Endothelial cell of umbilical vein (primary cell): ENCODE data around the gene LRRC42. TPM values are rescaled to one million over a fixed set of nuclear protein-coding genes. Genes with fewer than 3 reads are reported as not detected.

ENCODE experiments used
- BruUV-seq: library from RNA; stranded (reverse); fragments of 400-500 nt; replicated peaks from 2 replicates; lab custom pipeline; 2021; lab: Mats Ljungman, UMichigan
- CTCF ChIA-PET: fragments of 300-600, 350-600 bp; sonication (Branson Sonifier 250); formaldehyde crosslinking; loops from one replicate; lab custom pipeline; 2021; ENCODE audit warnings: antibody characterized with exemption, inconsistent platforms; lab: Charles Lee
- POLR2A ChIA-PET: fragments of 300-600, 350-600 bp; sonication (Branson Sonifier 250); formaldehyde crosslinking; loops from one replicate; lab custom pipeline; 2021; ENCODE audit warnings: antibody characterized with exemption, inconsistent platforms; lab: Charles Lee
- DNase-seq: peaks from one replicate; pipeline ENCODE4 v3.0.0-alpha.2; 2011; ENCODE audit warnings: low read depth, low spot score
- FAIRE-seq: peaks from 2 replicates; lab custom pipeline; 2011; peaks lifted over from hg19 to GRCh38; lab: Jason Lieb, UNC
- H2AFZ ChIP-seq: 2 replicates; pipeline ENCODE4 v1.6.0; 2012; ENCODE audit warnings: low read depth, low read length, control low read depth, inconsistent platforms
- H3K27ac ChIP-seq: 2 replicates; pipeline ENCODE4 v1.5.1; 2011; ENCODE audit warnings: low read depth, mild to moderate bottlenecking, control low read depth, low read length, moderate library complexity; ENCODE audit not compliant: insufficient read depth
- H3K27me3 ChIP-seq, 2 experiments: 2 replicates each; pipeline versions ENCODE4 v1.6.0 to v1.6.1; 2011; ENCODE audit warnings: low read length in 2 of 2, mixed read lengths in 1 of 2; ENCODE audit not compliant: control insufficient read depth in 2 of 2, insufficient read depth in 2 of 2
- H3K36me3 ChIP-seq, 2 experiments: 2 replicates in 1 of 2; 3 replicates in 1 of 2; pipeline ENCODE4 v1.5.1; 2011; ENCODE audit warnings: low read length in 2 of 2, mild to moderate bottlenecking in 1 of 2, moderate library complexity in 1 of 2; ENCODE audit not compliant: control insufficient read depth in 2 of 2, insufficient read depth in 2 of 2; ENCODE audit errors: extremely low read depth in 1 of 2
- H3K4me1 ChIP-seq: 3 replicates; pipeline ENCODE4 v1.5.1; 2011; ENCODE audit warnings: mild to moderate bottlenecking, low read length; ENCODE audit not compliant: control insufficient read depth, insufficient read depth; ENCODE audit errors: extremely low read depth
- H3K4me2 ChIP-seq: 2 replicates; pipeline ENCODE4 v1.6.1; 2011; ENCODE audit warnings: low read length, control low read depth, mixed read lengths; ENCODE audit not compliant: insufficient read depth
- H3K4me3 ChIP-seq, 3 experiments: fragments of 200-600 bp in 1 of 3; sonication (generic), shearing (Covaris generic) in 1 of 3; replicated peaks in 1 of 3; 2 replicates each; pipeline ENCODE4 v1.5.1; 2011 to 2016; ENCODE audit warnings: control low read depth in 3 of 3, low read length in 3 of 3, mild to moderate bottlenecking in 2 of 3, inconsistent platforms in 1 of 3, low read depth in 1 of 3, moderate library complexity in 1 of 3; ENCODE audit not compliant: insufficient read depth in 1 of 3
- H3K79me2 ChIP-seq: 2 replicates; pipeline ENCODE4 v1.6.0; 2012; ENCODE audit warnings: low read length, inconsistent platforms; ENCODE audit not compliant: control insufficient read depth, insufficient read depth
- H3K9ac ChIP-seq: replicated peaks from 2 replicates; pipeline ENCODE3; 2011; ENCODE audit warnings: low read length, control low read depth; ENCODE audit not compliant: insufficient read depth; ENCODE audit errors: extremely low read depth
- H3K9me1 ChIP-seq: replicated peaks from 3 replicates; pipeline ENCODE4 v1.6.0; 2011; ENCODE audit warnings: mild to moderate bottlenecking, low read length; ENCODE audit not compliant: control insufficient read depth, insufficient read depth; ENCODE audit errors: extremely low read depth
- H3K9me3 ChIP-seq: replicated peaks from 2 replicates; pipeline ENCODE4 v1.5.1; 2012; ENCODE audit warnings: low read length, inconsistent platforms; ENCODE audit not compliant: control insufficient read depth, insufficient read depth
- H4K20me1 ChIP-seq: replicated peaks from 2 replicates; pipeline ENCODE3; 2011; ENCODE audit warnings: mild to moderate bottlenecking, low read length; ENCODE audit not compliant: control insufficient read depth, insufficient read depth; ENCODE audit errors: extremely low read depth
- CTCF ChIP-seq, 2 donors: IDR thresholded peaks; 1 replicate in 1 of 2; 2 replicates in 1 of 2; pipeline ENCODE4 v1.5.1; 2011; ENCODE audit warnings: low read length in 2 of 2, mild to moderate bottlenecking in 2 of 2, moderate library complexity in 2 of 2, control low read depth in 1 of 2, inconsistent platforms in 1 of 2, low read depth in 1 of 2; ENCODE audit not compliant: insufficient read depth in 1 of 2; ENCODE audit errors: extremely low read depth in 1 of 2
- EZH2 ChIP-seq: IDR thresholded peaks from 2 replicates; pipeline ENCODE4 v1.6.1; 2012; ENCODE audit warnings: borderline replicate concordance, low read depth, mild to moderate bottlenecking, moderate library complexity, low read length, inconsistent platforms; ENCODE audit not compliant: severe bottlenecking
- FOS ChIP-seq: IDR thresholded peaks from 2 replicates; pipeline ENCODE4 v1.6.1; 2011; ENCODE audit warnings: mild to moderate bottlenecking, low read length, moderate library complexity, borderline replicate concordance; ENCODE audit not compliant: insufficient read depth
- MYC ChIP-seq: IDR thresholded peaks from one replicate; pipeline ENCODE4 v1.6.1; 2011; ENCODE audit warnings: mild to moderate bottlenecking, low read depth, low read length
- POLR2AphosphoS5 ChIP-seq: IDR thresholded peaks from 2 replicates; pipeline ENCODE4 v1.6.1; 2012; ENCODE audit warnings: low read depth, mild to moderate bottlenecking, control low read depth, low read length, moderate library complexity; ENCODE audit not compliant: insufficient read depth
- dilution Hi-C: fragments of 300-500 bp; cut with MboI; formaldehyde crosslinking; loops from one replicate; pipeline ENCODE4 v1.15.0; 2019; ENCODE audit warnings: low sequenced_read_pairs; ENCODE audit not compliant: extremely low pct_ligation_motif_present
- intact Hi-C: fragments of 100-400 bp; cut with micrococcal nuclease; formaldehyde crosslinking; loops from one replicate; pipeline ENCODE4 v1.10.0; 2022
- polyA plus RNA-seq, 4 experiments: library from polyadenylated mRNA; depleted of rRNA in 3 of 4; stranded (reverse) in 3 of 4; unstranded in 1 of 4; fragments of >200 nt; gene quantifications; 2 replicates each; pipeline versions ENCODE4 v1.2.1 to v1.2.3, GENCODE V29; 2011 to 2012; ENCODE audit warnings: missing spikeins in 1 of 4
- total RNA-seq: library from RNA; stranded (reverse); gene quantifications from 2 replicates; pipeline ENCODE4 v1.2.3, GENCODE V29; 2021

Gene LRRC42
- total and polyA plus RNA-seq, 2 donors (not counting 3 experiments of a cell fraction or from before 2014, with no cell fraction given) = 25.3 to 26.1 TPM

- intact Hi-C loops = no loop called here
- H3K4me2 ChIP-seq = no peak overlapping the region
- BruUV-seq = no TSS peak
Measured at GRCh38 chr1:53938136-53938830, 7.9 kb upstream of the LRRC42 start.

More at GRCh38 chr1:53938136-53938830, 7.9 kb upstream of the LRRC42 start:
- dilution Hi-C loops = no loop called here
- H3K9me1 ChIP-seq = no peaks in the 10 kb centered on the region
- H3K4me3 ChIP-seq = no peak overlapping the region
- ChIA-PET CTCF (no interaction called here), POLR2A (no interaction called here)
- DNase-seq (no peak), FAIRE-seq (no peak)
- H4K20me1 ChIP-seq = no peaks in the 10 kb centered on the region
- H3K79me2 ChIP-seq = peaks cover 4% of the 10 kb centered on the region
- H3K9me3 ChIP-seq = no peaks in the 10 kb centered on the region
- TF ChIP-seq EZH2 = no peak
- no peak for TF ChIP-seq CTCF (IDR thresholded peaks at IDR 0.05; ENCODE audit: extremely low read depth in 1 of 2, insufficient read depth in 1 of 2, low read depth in 1 of 2, low read length in 2 of 2)
- TF ChIP-seq POLR2AphosphoS5 = no peak
- no peak for TF ChIP-seq MYC
- TF ChIP-seq FOS = no peak
- no peaks in the 10 kb centered on the region for H3K27me3 ChIP-seq
- H3K4me1 ChIP-seq = no peaks in the 10 kb centered on the region
- H3K36me3 ChIP-seq = no peaks in the 10 kb centered on the region
- no peak overlapping the region for H3K9ac ChIP-seq
- H3K27ac ChIP-seq = no peak overlapping the region
- no peak overlapping the region for H2AFZ ChIP-seq
